AG09309 (cell line): Measurements from ENCODE around the gene BCL2A1.
A peak's percentile ranks its signal among the peaks of the same experiment; 100 is the strongest.
"Not testable (repeated sequence)": the region's sequence is repeated elsewhere in the genome, so short reads cannot be mapped to it uniquely, and the experiment has no call there.

Experiments
- DNase-seq: peaks from one replicate; pipeline ENCODE4 v3.0.0-alpha.2; 2010; ENCODE audit warnings: low read depth
- H3K4me3 ChIP-seq: 2 replicates; pipeline ENCODE4 v1.5.1; 2011; ENCODE audit warnings: mild to moderate bottlenecking, low read depth, low read length, moderate library complexity; ENCODE audit not compliant: control insufficient read depth
- TF ChIP-seq, protein P1 (sequence below): IDR thresholded peaks from 2 replicates; pipeline ENCODE4 v1.5.1; 2011; ENCODE audit warnings: mild to moderate bottlenecking, low read depth, low read length, inconsistent platforms; ENCODE audit not compliant: insufficient read depth, control insufficient read depth; ENCODE audit errors: missing control alignments

The BCL2A1 gene

DNA sequence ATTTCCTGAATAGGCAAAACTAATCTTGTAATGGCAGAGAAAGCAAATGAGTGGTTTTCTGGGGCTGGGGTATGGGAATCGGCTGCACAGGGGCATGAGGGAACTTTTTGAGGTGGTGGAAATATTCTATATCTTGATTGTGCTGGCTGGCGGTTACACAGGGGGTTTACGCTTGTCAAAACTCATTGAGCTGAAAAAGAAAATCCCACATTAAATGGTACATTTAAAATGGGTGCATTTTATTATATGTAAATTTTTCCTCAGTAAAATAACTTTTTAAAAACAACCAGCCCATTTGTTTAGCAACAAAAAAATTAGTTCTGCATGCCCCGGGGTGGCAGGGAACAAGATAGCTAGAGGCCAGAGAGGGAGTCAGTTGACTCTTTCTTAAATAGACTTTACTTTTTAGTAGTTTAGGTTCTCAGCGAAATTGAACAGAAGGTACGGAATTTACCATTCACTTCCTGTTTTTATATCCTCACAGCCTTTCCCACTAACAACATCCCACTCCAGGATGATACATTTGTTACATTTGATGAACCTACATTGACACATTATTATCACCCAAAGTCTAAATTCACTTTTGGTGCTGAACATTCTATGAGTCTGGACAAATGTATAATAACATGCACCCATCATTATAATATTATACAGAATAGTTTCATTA is 41.2 kb upstream of the BCL2A1 start:
- DNase-seq = no peak
- no peak overlapping the region for H3K4me3 ChIP-seq
- TF ChIP-seq, protein P1, sequence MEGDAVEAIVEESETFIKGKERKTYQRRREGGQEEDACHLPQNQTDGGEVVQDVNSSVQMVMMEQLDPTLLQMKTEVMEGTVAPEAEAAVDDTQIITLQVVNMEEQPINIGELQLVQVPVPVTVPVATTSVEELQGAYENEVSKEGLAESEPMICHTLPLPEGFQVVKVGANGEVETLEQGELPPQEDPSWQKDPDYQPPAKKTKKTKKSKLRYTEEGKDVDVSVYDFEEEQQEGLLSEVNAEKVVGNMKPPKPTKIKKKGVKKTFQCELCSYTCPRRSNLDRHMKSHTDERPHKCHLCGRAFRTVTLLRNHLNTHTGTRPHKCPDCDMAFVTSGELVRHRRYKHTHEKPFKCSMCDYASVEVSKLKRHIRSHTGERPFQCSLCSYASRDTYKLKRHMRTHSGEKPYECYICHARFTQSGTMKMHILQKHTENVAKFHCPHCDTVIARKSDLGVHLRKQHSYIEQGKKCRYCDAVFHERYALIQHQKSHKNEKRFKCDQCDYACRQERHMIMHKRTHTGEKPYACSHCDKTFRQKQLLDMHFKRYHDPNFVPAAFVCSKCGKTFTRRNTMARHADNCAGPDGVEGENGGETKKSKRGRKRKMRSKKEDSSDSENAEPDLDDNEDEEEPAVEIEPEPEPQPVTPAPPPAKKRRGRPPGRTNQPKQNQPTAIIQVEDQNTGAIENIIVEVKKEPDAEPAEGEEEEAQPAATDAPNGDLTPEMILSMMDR = no peak

DNA sequence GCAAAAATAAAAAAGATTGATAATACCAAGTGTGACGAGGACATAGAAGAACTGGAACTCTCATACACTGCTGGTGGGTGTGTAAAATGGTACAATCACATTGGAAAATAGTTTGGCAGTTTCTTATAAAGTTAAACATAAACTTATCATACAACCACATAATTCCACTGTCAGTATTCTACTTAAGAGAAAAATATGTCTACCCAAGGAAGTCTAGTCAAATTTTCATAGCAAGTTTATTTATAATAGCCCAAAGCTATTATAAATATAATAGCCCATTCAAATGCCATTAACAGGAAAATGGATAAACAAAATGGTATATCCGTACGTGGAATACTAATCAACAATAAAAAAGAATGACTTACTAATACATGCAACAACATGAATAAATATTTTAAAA is 40.6 kb upstream of the BCL2A1 start:
- TF ChIP-seq, protein P1 = no peak
- no peak for DNase-seq
- H3K4me3 ChIP-seq = no peak overlapping the region

DNA sequence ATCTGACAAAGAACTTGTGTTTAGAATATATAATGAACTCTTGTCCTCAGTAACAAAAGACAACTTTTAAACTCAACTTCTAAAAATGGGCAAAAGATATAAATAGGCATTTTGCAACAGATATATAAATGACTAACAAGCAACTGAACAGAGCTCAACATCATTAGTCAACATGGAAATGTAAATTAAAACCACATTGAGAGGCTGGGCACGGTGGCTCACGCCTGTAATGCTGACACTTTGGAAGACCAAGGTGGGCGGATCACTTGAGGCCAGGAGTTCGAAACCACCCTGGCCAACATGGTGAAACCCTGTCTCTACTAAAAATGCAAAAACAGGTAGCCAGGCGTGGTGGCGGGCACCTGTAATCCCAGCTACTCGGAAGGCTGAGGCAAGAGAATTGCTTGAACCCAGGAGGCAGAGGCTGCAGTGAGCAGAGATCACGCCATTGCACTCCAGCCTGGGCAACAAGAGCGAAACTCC is 40.1 kb upstream of the BCL2A1 start:
- DNase-seq = peak; percentile 93

DNA sequence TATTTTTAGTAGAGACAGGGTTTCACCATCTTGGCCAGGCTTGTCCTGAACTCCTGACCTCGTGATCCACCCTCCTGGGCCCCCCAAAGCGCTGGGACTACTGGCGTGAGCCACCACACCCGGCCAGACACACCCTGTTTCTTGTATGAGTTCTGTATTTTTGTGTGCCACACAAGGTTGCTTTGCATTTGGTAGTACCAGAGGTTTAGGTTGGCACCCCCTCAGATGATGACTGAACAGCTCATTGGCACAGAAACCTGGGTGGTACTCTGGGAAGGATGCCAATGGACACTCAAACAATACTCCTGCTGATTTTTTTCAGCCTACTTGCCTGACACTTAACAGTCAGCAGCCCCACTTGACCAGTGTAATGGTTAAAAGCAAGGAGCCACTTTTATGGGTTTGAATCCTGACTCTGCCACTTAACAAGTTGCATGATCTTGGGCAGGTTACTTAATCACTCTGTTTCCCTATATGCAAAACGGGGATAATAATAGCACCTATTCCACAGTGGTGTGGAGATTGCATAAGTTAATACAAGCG is 39.2 kb upstream of the BCL2A1 start:
- TF ChIP-seq, protein P1 = no peak
- H3K4me3 ChIP-seq = no peak overlapping the region
- no peak for DNase-seq

More for the DNA sequence above, 40.1 kb upstream of the BCL2A1 start:
- H3K4me3 ChIP-seq = not testable (repeated sequence)

DNA sequence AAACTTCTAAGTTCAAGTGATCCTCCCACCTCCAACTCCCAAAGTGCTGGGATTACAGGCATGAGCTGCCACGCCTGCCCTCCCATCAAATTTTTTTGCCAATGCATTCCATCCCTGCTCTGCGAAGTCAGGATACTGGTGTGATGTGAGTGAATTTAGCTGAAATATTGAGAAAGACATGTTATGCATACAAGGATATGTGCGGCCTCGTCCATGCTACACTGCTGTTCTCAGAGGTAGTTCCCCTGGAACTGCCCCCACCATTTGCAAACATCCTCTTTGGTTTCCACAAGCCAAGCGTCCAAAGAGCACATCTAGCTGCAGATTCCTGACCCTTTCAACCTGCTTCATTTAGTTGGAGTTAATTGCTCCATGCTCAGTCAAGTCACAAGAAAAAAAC is 36.5 kb upstream of the BCL2A1 start:
- TF ChIP-seq, protein P1 = no peak
- no peak for DNase-seq
- H3K4me3 ChIP-seq = no peak overlapping the region

DNA sequence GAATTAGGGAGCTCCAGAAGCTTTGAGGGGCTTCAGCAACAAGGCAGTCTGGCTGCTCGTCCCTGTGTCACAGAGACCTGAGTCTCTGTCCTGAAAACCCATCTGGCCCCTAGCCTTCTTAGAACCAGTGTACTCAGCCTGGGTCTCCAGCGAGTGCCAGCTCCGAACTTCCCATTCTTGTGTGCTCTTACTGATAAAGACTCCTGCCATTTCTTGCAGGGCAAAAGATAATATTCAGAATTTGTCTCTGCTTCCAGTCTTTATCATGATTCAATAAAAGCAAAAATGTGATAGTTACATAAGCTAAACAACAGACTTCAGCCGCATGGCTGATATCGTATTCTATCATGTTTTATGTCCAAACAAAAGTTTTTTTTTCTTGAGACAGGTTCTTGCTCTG is 36.0 kb upstream of the BCL2A1 start:
- no peak overlapping the region for H3K4me3 ChIP-seq
- DNase-seq = no peak
- TF ChIP-seq, protein P1 = no peak

DNA sequence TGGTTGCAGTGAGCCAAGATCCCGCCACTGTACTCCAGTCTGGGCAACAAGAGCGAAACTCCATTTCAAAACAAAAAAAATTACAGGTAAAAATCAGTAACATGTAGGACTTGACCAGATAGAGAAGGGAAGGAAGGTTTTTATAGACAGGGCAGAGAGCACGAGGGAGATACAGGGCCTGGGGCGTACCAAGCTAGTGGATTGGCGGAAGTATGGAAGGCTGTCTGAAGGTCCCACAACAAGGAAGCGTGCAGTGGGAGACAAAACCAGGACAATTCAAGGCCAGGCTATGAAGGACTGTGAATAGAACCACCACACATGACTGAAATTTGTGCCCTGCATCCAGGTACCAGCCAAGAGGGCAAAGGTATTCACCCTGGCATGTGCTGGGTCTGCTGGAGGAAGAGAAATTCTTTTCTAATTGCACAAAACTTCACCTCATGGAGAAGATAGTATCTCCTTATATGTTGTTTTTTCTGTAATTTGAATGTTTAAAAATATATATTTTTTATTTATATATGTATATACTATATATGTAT is 33.0 kb upstream of the BCL2A1 start:
- no peak overlapping the region for H3K4me3 ChIP-seq
- TF ChIP-seq, protein P1 = no peak
- DNase-seq = no peak
